ENCODE measurements around the gene PEX14. TPM values are rescaled to one million over a fixed set of nuclear protein-coding genes. Genes with fewer than 3 reads are reported as not detected.

The PEX14 gene
- total RNA-seq, 1 experiment from 2014 or later: 17.7 TPM

- BruUV-seq (replicated peaks): no TSS peak
- TF ChIP-seq CTCF (IDR thresholded peaks at IDR 0.05; ENCODE audit: unreplicated experiment): no peak
- intact Hi-C loops (cut with micrococcal nuclease; ENCODE audit: unreplicated experiment): no loop called here
- no peak overlapping the region for H3K4me3 Mint-ChIP-seq (ENCODE audit: low read depth, unreplicated experiment)
- no peak overlapping the region for H3K27ac Mint-ChIP-seq (ENCODE audit: unreplicated experiment)
- no peaks in the 10 kb centered on the region for H3K4me1 Mint-ChIP-seq (ENCODE audit: low read depth, unreplicated experiment)
- H3K9me3 Mint-ChIP-seq (ENCODE audit: low read depth, unreplicated experiment): no peaks in the 10 kb centered on the region
- CTCF ChIA-PET: no interaction called here
- peaks cover 3% of the 10 kb centered on the region for H3K36me3 Mint-ChIP-seq (ENCODE audit: insufficient read depth, unreplicated experiment)
- no peak for DNase-seq
- no peaks in the 10 kb centered on the region for H3K27me3 Mint-ChIP-seq (ENCODE audit: unreplicated experiment)
Observed at GRCh38 chr1:10628685-10629084, 153.9 kb downstream of the PEX14 start.

- Mint-ChIP-seq H3K4me3 (ENCODE audit: low read depth, unreplicated experiment) (no peak overlapping the region), H3K9me3 (ENCODE audit: low read depth, unreplicated experiment) (no peaks in the 10 kb centered on the region), H3K27me3 (ENCODE audit: unreplicated experiment) (no peaks in the 10 kb centered on the region), H3K27ac (ENCODE audit: unreplicated experiment) (no peak overlapping the region), H3K4me1 (ENCODE audit: low read depth, unreplicated experiment) (no peaks in the 10 kb centered on the region), H3K36me3 (ENCODE audit: insufficient read depth, unreplicated experiment) (peaks cover 4% of the 10 kb centered on the region)
- no peak for DNase-seq
- no TSS peak for BruUV-seq (replicated peaks)
- intact Hi-C loops (cut with micrococcal nuclease; ENCODE audit: unreplicated experiment): no loop called here
- CTCF ChIA-PET: no interaction called here
- TF ChIP-seq CTCF (IDR thresholded peaks at IDR 0.05; ENCODE audit: unreplicated experiment): no peak
Observed at GRCh38 chr1:10629091-10629815, 154.5 kb downstream of the PEX14 start.

- CTCF ChIA-PET: interaction anchor here (0.6 kb wide), 1 partner anchor 103 kb away, joined by 3 read pairs; no protein-coding TSS in a partner anchor
- H3K27ac Mint-ChIP-seq (ENCODE audit: unreplicated experiment): no peak overlapping the region
- TF ChIP-seq CTCF (IDR thresholded peaks at IDR 0.05; ENCODE audit: unreplicated experiment): no peak
- DNase-seq: no peak
- peaks cover 4% of the 10 kb centered on the region for H3K36me3 Mint-ChIP-seq (ENCODE audit: insufficient read depth, unreplicated experiment)
- no peaks in the 10 kb centered on the region for H3K4me1 Mint-ChIP-seq (ENCODE audit: low read depth, unreplicated experiment)
- no TSS peak for BruUV-seq (replicated peaks)
- H3K9me3 Mint-ChIP-seq (ENCODE audit: low read depth, unreplicated experiment): no peaks in the 10 kb centered on the region
- intact Hi-C loops (cut with micrococcal nuclease; ENCODE audit: unreplicated experiment): no loop called here
- H3K4me3 Mint-ChIP-seq (ENCODE audit: low read depth, unreplicated experiment): no peak overlapping the region
- H3K27me3 Mint-ChIP-seq (ENCODE audit: unreplicated experiment): no peaks in the 10 kb centered on the region
Observed at GRCh38 chr1:10629816-10630571, 155.2 kb downstream of the PEX14 start.

- CTCF ChIA-PET: no interaction called here
- TF ChIP-seq CTCF (IDR thresholded peaks at IDR 0.05; ENCODE audit: unreplicated experiment): no peak
- H3K36me3 Mint-ChIP-seq (ENCODE audit: insufficient read depth, unreplicated experiment): peaks cover 8% of the 10 kb centered on the region
- H3K4me1 Mint-ChIP-seq (ENCODE audit: low read depth, unreplicated experiment): no peaks in the 10 kb centered on the region
- H3K9me3 Mint-ChIP-seq (ENCODE audit: low read depth, unreplicated experiment): no peaks in the 10 kb centered on the region
- no peak overlapping the region for H3K27ac Mint-ChIP-seq (ENCODE audit: unreplicated experiment)
- DNase-seq: no peak
- no TSS peak for BruUV-seq (replicated peaks)
- intact Hi-C loops (cut with micrococcal nuclease; ENCODE audit: unreplicated experiment): no loop called here
- H3K4me3 Mint-ChIP-seq (ENCODE audit: low read depth, unreplicated experiment): no peak overlapping the region
- no peaks in the 10 kb centered on the region for H3K27me3 Mint-ChIP-seq (ENCODE audit: unreplicated experiment)
Observed at GRCh38 chr1:10630661-10631120, 155.9 kb downstream of the PEX14 start.

All from Calu3 (cell line).